Measurements from ENCODE around the gene SYNDIG1.

SYNDIG1 gene

DNA sequence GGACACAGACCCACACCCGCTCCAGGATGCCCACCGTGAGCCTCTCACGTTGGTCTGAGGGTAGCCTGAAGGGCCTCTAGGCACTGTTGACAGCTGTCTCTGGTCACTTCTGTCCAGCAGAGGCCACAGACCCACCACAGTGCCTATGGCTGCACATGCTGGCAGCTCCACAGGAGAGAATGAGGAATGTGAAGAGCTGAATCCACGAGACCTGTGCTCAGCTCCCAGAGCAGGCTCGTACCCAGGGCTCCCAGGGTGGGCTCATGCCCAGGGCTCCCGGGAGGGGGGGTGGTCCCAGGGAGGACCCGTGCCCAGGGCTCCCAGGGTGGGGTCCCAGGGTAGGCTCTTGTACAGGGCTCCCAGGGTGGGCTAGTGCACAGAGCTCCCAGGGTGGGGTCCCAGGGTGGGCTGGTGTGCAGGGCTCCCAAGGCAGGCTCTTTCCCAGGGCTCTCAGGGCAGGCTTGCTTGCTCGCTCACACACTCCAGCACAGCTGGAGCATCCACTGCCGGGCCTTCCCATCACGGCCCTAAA, 201.0 kb downstream of the SYNDIG1 start:
- Histone ChIP-seq H3K27me3 (ENCODE audit: control insufficient read depth, insufficient read depth, low read length) (no peaks in the 10 kb centered on the region), H3K4me1 (ENCODE audit: control insufficient read depth, insufficient read depth, low read length) (no peaks in the 10 kb centered on the region), H3K9me3 (ENCODE audit: control insufficient read depth, low read length) (no peaks in the 10 kb centered on the region), H3K9ac (ENCODE audit: low read length) (no peak overlapping the region), H3K36me3 (ENCODE audit: control insufficient read depth, insufficient read depth, low read length) (no peaks in the 10 kb centered on the region), H3K4me3 (ENCODE audit: low read length) (no peak overlapping the region)

DNA sequence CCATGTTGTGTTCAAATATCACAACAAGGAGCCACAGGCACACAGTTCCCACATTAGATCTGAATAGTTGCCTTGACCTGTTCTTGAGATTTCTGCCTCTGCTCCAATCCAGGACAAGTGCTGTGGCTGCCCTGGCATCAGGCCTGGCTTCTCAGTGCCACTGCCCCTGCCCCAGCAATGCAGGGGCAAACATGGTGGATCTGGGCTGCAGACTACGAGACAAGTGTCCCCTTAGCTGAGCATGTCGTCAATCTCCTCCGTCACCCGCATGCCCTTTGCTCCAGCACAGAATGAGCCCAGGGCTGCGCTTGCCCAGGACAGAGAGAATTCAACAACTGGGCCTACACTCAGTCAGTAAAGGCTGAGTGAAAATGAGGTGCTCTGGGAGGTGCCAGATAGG, 201.6 kb downstream of the SYNDIG1 start:
- Histone ChIP-seq H3K36me3 (ENCODE audit: control insufficient read depth, insufficient read depth, low read length) (no peaks in the 10 kb centered on the region), H3K4me1 (ENCODE audit: control insufficient read depth, insufficient read depth, low read length) (no peaks in the 10 kb centered on the region), H3K9ac (ENCODE audit: low read length) (no peak overlapping the region), H3K27me3 (ENCODE audit: control insufficient read depth, insufficient read depth, low read length) (no peaks in the 10 kb centered on the region), H3K4me3 (ENCODE audit: low read length) (no peak overlapping the region), H3K9me3 (ENCODE audit: control insufficient read depth, low read length) (no peaks in the 10 kb centered on the region)

GRCh38 chr20:24672181-24672880, 202.9 kb downstream of the SYNDIG1 start:
- no peak overlapping the region for H3K4me3 ChIP-seq (ENCODE audit: low read length)
- H3K36me3 ChIP-seq (ENCODE audit: control insufficient read depth, insufficient read depth, low read length): no peaks in the 10 kb centered on the region
- H3K27me3 ChIP-seq (ENCODE audit: control insufficient read depth, insufficient read depth, low read length): no peaks in the 10 kb centered on the region
- no peaks in the 10 kb centered on the region for H3K9me3 ChIP-seq (ENCODE audit: control insufficient read depth, low read length)
- no peaks in the 10 kb centered on the region for H3K4me1 ChIP-seq (ENCODE audit: control insufficient read depth, insufficient read depth, low read length)
- H3K9ac ChIP-seq (ENCODE audit: low read length): no peak overlapping the region

GRCh38 chr20:24672886-24673677, 203.7 kb downstream of the SYNDIG1 start:
- Histone ChIP-seq H3K36me3 (ENCODE audit: control insufficient read depth, insufficient read depth, low read length) (no peaks in the 10 kb centered on the region), H3K9me3 (ENCODE audit: control insufficient read depth, low read length) (no peaks in the 10 kb centered on the region), H3K27me3 (ENCODE audit: control insufficient read depth, insufficient read depth, low read length) (no peaks in the 10 kb centered on the region), H3K4me1 (ENCODE audit: control insufficient read depth, insufficient read depth, low read length) (no peaks in the 10 kb centered on the region), H3K4me3 (ENCODE audit: low read length) (no peak overlapping the region), H3K9ac (ENCODE audit: low read length) (no peak overlapping the region)

DNA sequence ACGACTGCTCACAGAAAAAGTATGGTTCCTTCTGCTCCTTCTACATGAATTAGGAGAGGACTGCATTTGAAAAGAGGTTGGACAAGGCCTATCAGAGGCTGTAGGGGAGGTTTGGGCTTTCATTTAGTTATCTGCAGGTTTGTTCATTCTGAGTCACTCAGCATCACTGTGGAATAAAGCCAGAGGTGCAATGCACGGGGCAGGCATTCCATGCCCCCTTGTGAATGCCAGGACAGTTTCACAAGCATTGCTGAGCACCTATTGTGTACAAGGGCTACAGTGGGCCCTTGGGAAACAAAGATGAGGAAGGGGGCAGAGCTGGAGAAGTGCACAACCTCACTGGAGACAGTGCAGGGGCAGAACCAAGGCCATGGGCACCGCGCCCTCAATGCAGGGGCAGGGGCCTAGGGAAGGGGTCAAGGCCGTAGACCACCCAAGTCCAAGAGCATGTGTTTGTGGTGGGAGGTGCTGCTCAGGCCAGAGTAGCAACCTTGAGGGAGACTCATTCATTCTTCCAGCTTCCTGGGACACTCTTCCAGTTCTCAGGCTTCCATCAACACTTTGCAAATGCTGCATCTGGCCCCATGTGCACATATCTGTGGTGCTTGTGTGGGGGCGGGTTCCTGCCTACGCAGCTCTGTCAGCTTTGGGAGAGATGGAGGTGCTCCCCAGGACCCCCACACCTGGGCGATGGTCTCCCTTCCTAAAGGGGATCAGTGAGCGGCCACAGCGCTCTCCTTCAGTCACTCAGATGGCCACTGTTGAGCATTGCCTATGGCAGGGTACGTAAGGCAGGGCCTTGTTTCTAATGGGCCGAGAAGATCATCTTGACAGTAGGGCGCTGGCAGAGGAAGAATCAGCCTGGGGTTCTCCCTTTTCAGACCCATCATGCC, 204.5 kb downstream of the SYNDIG1 start:
- H3K9ac ChIP-seq (ENCODE audit: low read length): no peak overlapping the region
- no peaks in the 10 kb centered on the region for H3K36me3 ChIP-seq (ENCODE audit: control insufficient read depth, insufficient read depth, low read length)
- H3K4me3 ChIP-seq (ENCODE audit: low read length): no peak overlapping the region
- no peaks in the 10 kb centered on the region for H3K4me1 ChIP-seq (ENCODE audit: control insufficient read depth, insufficient read depth, low read length)
- no peaks in the 10 kb centered on the region for H3K9me3 ChIP-seq (ENCODE audit: control insufficient read depth, low read length)
- H3K27me3 ChIP-seq (ENCODE audit: control insufficient read depth, insufficient read depth, low read length): no peaks in the 10 kb centered on the region

DNA sequence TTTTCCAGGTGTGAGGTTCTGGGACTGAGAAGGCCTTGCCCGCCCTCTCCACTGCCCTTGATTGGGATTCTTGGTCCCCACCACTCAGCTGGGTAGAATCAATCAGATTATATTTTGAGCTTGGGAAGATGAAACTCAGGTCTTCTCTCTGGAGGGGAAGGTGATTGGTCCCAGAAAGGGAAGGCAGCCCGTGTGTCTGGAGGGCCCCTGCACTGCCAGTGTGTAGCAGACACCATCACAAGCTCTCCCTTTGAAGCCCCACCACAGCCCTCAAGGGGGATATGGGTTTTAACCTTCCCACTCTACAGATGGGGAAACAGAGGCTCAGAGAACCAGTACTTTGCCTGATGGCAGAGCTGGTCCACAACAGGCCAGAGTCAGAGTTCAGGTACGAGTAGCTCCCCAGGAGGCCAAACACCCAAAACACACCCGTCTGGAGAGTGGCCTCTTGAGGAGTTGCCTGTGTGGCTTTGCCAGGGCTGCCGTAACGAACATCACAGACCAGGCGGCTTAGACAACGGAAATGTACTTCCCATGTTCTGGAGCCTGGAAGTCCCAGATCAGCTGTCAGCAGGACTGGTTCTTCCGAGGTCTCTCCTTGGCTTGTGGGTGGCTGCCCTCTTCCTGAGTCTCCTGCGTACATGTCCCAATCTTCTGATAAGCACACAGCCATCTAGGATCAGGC, 205.6 kb downstream of the SYNDIG1 start:
- Histone ChIP-seq H3K4me1 (ENCODE audit: control insufficient read depth, insufficient read depth, low read length) (no peaks in the 10 kb centered on the region), H3K9me3 (ENCODE audit: control insufficient read depth, low read length) (no peaks in the 10 kb centered on the region), H3K36me3 (ENCODE audit: control insufficient read depth, insufficient read depth, low read length) (no peaks in the 10 kb centered on the region), H3K27me3 (ENCODE audit: control insufficient read depth, insufficient read depth, low read length) (no peaks in the 10 kb centered on the region), H3K4me3 (ENCODE audit: low read length) (no peak overlapping the region), H3K9ac (ENCODE audit: low read length) (no peak overlapping the region)

DNA sequence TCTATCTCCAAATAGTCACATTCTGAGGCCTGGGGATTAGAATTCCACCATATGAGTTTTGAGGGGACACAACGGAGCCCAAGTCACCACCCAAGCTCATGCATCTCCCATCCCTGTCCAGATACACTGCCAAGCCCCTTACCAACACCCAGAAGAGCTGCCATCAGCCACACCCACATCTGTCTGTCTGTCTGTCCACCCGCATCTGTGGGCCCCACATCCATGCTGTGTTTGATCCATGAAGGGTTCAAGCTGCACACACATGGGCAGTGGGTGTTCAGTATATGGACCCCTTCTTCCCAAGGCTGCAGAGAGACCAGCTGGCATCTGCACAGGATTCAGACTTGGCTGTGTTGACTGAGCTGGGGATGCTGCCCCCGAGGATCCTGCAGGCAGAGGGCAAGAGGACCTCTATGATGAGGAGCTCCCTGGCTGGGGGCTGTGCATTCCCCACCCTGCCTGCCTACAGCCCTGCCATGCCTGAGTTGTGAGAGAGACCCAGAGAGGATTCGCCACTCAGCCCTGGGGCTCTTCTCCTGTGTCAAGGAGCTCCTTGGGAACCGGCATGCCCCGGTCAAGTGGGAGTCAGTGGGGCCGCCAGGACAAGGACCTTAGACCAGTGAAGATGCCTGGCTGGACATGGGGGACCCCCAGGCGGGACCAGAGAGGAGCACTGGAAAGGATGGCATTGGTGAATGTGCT, 206.4 kb downstream of the SYNDIG1 start:
- no peaks in the 10 kb centered on the region for H3K4me1 ChIP-seq (ENCODE audit: control insufficient read depth, insufficient read depth, low read length)
- no peak overlapping the region for H3K9ac ChIP-seq (ENCODE audit: low read length)

GRCh38 chr20:24676353-24676977, 207.0 kb downstream of the SYNDIG1 start:
- Histone ChIP-seq H3K4me3 (ENCODE audit: low read length) (no peak overlapping the region), H3K27me3 (ENCODE audit: control insufficient read depth, insufficient read depth, low read length) (no peaks in the 10 kb centered on the region), H3K36me3 (ENCODE audit: control insufficient read depth, insufficient read depth, low read length) (no peaks in the 10 kb centered on the region), H3K4me1 (ENCODE audit: control insufficient read depth, insufficient read depth, low read length) (no peaks in the 10 kb centered on the region), H3K9me3 (ENCODE audit: control insufficient read depth, low read length) (no peaks in the 10 kb centered on the region), H3K9ac (ENCODE audit: low read length) (no peak overlapping the region)

More for the DNA sequence above, 206.4 kb downstream of the SYNDIG1 start:
- H3K4me3 ChIP-seq (ENCODE audit: low read length): no peak overlapping the region
- H3K27me3 ChIP-seq (ENCODE audit: control insufficient read depth, insufficient read depth, low read length): no peaks in the 10 kb centered on the region
- H3K9me3 ChIP-seq (ENCODE audit: control insufficient read depth, low read length): no peaks in the 10 kb centered on the region
- no peaks in the 10 kb centered on the region for H3K36me3 ChIP-seq (ENCODE audit: control insufficient read depth, insufficient read depth, low read length)

DNA sequence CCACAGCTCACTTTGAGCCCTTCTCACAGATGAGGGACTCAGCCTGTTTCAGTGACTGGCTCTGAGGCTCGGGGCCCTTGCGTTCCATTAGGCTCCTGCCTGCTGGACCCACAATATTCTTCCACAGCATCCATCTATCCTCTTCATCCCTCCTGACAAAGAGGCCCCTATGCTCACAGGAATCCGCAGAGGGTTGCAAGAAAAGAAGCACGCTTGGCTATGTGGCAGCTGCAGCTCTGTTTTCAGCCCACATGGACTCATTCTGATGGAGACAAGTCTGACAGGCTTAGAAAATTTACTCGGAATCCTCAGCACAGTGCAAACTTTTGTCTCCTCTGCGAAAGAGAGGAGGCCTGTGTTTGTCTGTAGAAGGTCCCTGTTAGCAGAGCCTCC, 207.5 kb downstream of the SYNDIG1 start:
- Histone ChIP-seq H3K9me3 (ENCODE audit: control insufficient read depth, low read length) (no peaks in the 10 kb centered on the region), H3K36me3 (ENCODE audit: control insufficient read depth, insufficient read depth, low read length) (no peaks in the 10 kb centered on the region), H3K9ac (ENCODE audit: low read length) (no peak overlapping the region), H3K4me3 (ENCODE audit: low read length) (no peak overlapping the region), H3K27me3 (ENCODE audit: control insufficient read depth, insufficient read depth, low read length) (no peaks in the 10 kb centered on the region), H3K4me1 (ENCODE audit: control insufficient read depth, insufficient read depth, low read length) (no peaks in the 10 kb centered on the region)

DNA sequence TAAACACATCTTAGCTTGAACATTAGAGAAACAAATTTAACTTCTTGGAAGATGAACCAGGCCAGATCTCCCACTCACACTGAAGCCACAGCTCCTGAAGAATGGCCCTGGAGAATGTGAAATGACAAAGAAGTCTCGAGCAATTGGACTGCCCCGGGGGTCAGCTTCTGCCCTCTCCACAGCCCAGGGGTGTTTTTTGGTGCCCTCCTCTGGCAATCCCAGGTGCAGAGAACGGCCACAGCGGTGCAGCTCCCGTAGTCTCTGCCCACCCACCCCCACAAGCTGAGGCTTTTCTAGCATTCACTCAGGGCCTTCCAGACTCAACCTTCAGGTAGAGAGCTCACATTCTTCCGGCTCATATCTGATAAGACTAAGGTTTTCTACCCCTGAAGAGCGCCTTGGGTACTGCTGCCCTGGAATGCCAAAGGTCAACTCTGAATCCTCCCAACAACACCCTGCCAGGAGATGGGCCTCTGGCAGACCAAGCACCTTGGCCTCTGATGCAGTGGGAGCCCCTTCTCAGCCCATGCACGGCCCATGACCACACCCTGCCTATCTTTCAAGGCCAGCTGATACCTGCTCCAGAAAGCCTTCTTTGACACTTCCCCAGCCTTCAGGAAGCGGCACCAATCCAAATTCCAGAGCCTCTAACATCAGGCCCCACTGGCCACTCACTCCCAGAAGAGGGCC, 208.3 kb downstream of the SYNDIG1 start:
- Histone ChIP-seq H3K36me3 (ENCODE audit: control insufficient read depth, insufficient read depth, low read length) (no peaks in the 10 kb centered on the region), H3K9ac (ENCODE audit: low read length) (no peak overlapping the region), H3K4me3 (ENCODE audit: low read length) (no peak overlapping the region), H3K27me3 (ENCODE audit: control insufficient read depth, insufficient read depth, low read length) (no peaks in the 10 kb centered on the region), H3K9me3 (ENCODE audit: control insufficient read depth, low read length) (no peaks in the 10 kb centered on the region), H3K4me1 (ENCODE audit: control insufficient read depth, insufficient read depth, low read length) (no peaks in the 10 kb centered on the region)
